Left cardiac atrium (tissue), 4 donors: ENCODE data around the gene LAMTOR1. TPM values are rescaled to one million over a fixed set of nuclear protein-coding genes. Genes with fewer than 3 reads are reported as not detected.
A peak's percentile ranks its signal among the peaks of the same experiment; 100 is the strongest.

Source experiments
- ATAC-seq, 2 donors: fragments of 200-7000 bp; cut with Tn5 transposase; one replicate each; pipeline ENCODE4 v1.9.1; 2020; ENCODE audit warnings: mild to moderate bottlenecking in 2 of 2, moderate library complexity in 2 of 2
- DNase-seq: peaks from one replicate; pipeline ENCODE4 v3.0.0-alpha.2; 2020
- intact Hi-C, 2 donors: fragments of 100-400 bp; cut with DNase I; formaldehyde crosslinking; loops; one replicate each; pipeline versions ENCODE4 v1.14.1 to v1.15.1; 2022 to 2023
- total RNA-seq, 2 donors: library from RNA; stranded (reverse); fragmentation: NEBNext Ultra II Directional; extraction: Animal tissue kit (Norgen Biotek cat#: 25700); gene quantifications; one replicate each; pipeline ENCODE4 v1.2.1, GENCODE V29; 2021
- donor health status: DM: no; HTN: yes; CAD: no.
- donor health status: DM: no; HTN: yes; CAD: no; lungs with severe emphysema.
- donor health status: DM: yes; HTN: yes; CAD: no.
- donor health status: Dilated cardiomyopathy.

Gene LAMTOR1
- total RNA-seq, 2 donors from 2014 or later: 76.4 to 88.0 TPM

DNA sequence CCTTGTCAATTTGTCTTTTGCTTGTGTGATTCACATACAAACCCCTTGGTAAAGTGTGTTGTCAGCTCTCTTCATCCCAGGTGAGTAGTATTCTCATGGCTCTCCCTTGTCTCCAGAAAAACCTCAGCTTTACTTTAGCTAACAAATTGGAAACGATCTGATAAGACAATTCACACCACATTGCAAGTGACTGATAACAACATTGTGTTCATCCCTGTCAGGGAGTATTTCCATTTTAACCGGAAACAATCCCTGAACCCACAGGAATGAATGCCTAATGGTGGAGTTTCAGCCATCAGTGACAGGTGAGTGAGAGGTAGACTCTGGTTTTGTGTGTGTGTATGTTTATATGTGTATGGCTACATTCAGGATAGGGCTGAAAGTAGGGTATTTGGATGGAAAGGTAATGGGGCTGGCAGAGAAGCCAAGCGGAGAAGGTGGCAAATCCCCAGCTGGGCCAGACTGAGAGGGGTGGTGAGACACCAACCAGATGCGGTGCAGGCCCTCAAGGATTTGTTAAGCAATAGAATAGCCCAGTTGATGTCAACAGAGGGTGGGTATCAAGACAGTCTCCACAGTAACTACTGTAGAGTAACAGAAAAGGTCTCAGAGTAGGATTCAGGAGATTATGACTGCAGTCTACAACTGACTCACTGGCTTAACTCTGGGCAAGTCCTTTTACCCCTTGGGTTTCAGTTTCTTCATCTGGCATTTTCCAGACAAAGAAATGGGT is 14.9 kb downstream of the LAMTOR1 start:
- intact Hi-C loops: loop anchor here in 1 of 2 donors (5.0 kb wide), 1 partner anchor 61 kb away; no protein-coding TSS in a partner anchor
- DNase-seq (no peak), ATAC-seq (no peak)

DNA sequence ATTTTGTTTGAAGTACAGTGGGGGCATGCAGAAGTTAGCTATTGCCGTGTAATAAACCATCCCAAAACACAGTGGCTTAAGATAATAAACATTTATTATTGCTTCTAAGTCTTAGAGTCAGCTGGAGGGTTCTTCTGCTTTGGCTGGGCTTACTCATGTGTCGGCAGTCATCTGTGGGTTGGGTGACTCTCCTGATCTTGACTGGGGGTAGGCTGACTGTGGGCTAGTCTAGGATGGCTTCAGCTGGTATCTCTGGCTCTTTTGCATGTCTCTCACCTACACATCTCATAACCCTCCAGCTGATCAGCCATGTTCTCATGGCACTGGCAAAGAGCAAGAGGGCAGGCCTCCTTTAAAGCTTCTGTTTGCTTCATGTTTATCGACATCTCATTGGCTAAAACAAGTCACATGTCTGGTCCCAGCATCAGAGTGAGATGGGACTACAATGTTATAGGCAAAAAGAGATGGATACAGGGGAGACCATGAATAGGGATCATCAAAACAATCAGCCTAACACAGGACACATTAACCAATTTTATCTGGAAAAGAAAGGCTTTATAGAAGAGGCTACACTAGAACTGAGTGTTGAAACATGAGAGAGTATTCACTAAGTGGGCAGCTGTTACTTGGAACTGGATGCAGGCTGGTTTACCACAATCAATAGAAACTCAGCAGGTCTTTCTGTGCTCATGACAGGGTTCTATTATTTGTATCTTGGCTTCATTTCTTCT is 17.3 kb downstream of the LAMTOR1 start:
- DNase-seq (no peak), ATAC-seq (no peak)
- intact Hi-C loops: loop anchor here in 1 of 2 donors (5.0 kb wide), 1 partner anchor 58 kb away; no protein-coding TSS in a partner anchor

DNA sequence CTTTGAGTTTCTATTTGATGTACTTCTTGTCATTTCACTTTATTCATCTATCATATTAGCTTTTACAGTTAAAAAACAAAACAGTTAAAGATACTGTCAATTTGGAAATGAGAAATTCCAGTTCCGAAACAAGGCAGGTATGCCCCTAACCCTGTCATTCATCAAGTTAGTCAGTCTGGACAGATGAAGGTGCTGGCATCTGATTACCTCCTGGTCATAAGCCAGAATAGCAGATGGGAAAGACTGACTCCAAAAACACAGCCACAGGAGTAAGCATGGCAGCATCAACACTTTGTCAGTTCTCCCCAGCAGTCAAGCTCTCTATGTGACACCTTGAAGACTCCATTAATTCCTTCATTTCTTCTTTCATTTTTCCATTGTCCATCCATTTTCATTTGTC is 18.1 kb downstream of the LAMTOR1 start:
- ATAC-seq: no peak
- intact Hi-C loops: loop anchor here in 1 of 2 donors (5.0 kb wide), 1 partner anchor 58 kb away; no protein-coding TSS in a partner anchor

DNA sequence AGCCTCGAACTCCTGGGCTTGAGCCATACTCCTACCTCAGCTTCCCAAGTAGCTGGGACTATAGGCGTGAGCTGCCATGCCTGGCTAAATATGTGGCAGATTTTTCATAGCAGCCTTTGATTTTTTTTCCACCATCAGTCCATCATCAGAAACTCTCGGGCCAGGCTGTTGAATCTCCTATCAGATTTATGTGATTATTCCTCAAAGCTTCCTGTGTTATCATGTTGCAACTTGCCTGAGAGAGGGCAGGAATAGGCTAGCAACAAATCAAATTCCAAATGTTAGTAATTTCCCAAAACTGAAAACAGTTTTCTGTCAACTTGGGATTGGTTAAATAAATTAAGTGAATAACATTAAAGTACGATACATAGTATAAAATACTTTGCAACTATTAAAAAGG is 19.0 kb downstream of the LAMTOR1 start:
- ATAC-seq: no peak
- DNase-seq: no peak
- intact Hi-C loops: no loop called here

More for the DNA sequence above, 18.1 kb downstream of the LAMTOR1 start:
- DNase-seq: no peak

DNA sequence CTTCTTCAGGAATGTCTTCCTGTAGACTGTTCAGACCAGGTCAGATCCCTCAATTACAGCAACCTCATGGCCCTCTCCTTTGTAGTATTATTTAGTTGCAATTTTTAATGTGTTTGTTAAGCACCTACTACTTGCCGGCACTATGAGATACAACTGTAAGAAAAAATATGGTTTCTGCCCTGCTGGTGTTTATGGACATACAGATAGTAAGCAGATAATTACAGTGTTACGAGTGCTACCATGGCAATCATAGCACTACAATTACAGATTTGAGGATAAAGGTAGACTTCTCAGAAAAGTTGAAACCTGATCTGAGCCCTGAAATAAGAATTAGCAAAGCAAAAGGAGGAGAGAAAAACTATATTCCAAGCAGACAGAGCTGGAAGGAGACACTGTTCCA is 19.7 kb downstream of the LAMTOR1 start:
- DNase-seq: no peak
- intact Hi-C loops: no loop called here
- no peak for ATAC-seq

DNA sequence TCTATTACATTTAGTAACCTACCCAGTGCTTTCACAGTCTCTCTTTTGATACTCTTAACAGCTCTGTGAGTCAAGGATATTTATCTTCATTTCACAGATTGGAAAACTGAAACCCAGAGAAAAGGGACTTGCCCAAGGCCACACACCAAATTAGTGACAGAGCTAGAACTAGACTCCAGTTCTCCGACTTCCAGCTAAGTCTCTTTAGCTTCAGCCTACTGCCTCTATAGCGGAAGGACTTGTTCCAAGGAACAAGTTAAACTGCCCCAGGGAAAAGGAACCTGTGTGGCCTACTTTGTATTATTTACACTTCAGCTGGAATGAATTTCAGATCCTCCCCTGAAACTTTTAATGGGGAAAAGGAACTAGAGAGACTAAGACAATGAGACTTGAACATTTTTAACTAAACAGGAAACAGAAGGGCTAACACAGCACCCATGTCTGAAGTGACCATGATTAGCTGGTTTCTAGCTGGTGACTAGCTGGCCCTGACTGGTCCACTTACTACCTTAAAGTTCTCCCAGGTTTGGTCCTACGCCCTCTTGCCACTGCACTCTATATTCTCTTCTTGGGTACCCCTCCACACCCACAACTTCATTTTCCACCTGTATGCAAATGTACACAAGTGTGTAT is 21.2 kb downstream of the LAMTOR1 start:
- intact Hi-C loops: no loop called here
- DNase-seq: no peak
- no peak for ATAC-seq

DNA sequence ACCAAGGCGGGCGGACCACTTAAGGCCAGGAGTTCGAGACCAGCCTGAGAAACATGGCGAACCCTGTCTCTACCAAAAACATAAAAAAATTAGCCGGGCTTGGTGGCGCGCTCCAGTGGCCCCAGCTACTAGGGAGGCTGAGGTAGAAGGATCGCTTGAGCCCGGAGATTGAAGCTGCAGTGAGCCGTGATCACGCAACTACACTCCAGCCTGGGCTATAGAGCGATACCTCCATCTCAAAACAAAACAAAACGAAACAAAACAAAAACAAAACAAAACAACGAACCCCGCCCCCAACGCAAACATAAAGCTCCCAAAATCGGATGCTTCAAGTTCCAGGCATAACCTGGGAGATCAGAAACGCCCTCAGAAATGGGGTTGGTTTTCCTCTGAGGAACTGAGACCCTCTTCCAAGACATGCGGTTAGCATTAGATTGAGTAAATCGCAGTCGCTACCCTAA is 21.9 kb downstream of the LAMTOR1 start:
- intact Hi-C loops: no loop called here
- DNase-seq (no peak), ATAC-seq (no peak)

DNA sequence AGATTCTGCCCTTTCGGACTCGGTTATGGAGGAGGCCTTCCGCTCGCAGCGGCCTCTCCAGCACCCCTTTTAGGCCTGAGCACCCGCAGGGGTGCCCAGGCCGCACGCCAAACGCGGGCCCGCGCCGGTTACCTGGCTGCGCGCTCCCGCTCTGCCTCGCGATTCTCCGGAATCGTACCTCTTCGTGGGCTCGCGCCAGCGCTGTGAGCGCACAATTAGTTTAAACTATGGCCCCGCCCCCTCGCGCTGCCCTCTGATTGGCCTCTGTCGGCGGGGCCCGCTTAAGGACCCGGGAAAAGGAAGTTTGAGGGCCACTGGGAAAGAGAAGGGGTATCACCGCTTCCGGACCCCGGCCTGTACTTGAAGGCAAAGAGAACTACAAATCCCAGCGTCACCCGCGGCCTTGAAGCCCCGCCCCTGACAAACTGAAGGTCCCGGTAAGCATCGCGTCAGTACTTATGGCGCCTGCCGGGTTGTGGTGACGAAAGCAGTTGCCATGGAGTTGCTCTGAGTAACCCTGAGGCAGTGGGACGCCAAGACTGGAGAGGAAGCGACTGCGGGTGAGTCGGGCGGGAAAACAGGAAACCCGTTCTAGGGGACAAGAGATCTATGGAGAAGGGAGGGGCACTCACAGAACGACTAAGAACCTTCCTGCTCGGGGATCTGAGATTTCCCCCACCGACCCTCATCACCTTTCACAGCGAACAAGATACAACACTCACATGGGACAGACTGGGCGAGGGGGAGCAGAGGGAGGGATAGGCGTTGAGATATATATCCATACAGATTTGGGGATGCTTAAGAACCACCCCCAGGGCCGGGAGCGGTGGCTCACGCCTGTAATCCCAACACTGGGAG is 22.5 kb downstream of the LAMTOR1 start, which contains the start of the genes LRRC51 and NUMA1:
TSS of gene LRRC51 (plus strand) at position 525 of the 858 bp plus-strand sequence. CDS start 8,234 bp downstream, outside the sequence.
TSS of gene NUMA1 (minus strand) at position 217 of the 858 bp plus-strand sequence. CDS start 44,599 bp downstream, outside the sequence.
- intact Hi-C loops: no loop called here
- DNase-seq: peak; percentile 100
- ATAC-seq: peak; percentile 97 to 98

DNA sequence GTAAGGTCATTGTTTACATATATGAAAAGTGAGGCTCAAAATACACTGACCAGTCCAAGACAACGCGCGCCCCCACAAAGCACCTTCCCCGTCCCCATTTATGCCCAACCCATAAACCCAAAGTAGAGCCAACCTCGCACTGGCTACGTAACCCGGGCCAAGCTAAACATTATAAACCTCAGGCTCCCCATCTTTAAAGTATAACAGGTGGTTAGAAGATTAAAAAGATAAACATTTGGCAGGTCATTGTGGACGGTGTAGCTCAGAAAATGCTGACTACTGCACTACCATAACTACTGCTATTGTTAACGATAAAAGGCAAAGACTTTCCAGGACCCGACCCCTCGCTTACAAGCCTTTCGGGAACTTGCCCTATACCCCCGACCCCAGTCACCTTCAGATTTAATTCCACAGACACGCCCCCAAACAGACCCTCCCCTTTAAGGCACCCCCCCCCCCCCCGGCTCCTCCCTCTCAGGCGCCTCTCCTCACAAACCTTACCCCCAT is 23.2 kb downstream of the LAMTOR1 start:
- peak; percentile 32 to 57 for ATAC-seq
- intact Hi-C loops: loop anchor here in 1 of 2 donors (5.0 kb wide), 1 partner anchor 38 kb away; no protein-coding TSS in a partner anchor
- no peak for DNase-seq

DNA sequence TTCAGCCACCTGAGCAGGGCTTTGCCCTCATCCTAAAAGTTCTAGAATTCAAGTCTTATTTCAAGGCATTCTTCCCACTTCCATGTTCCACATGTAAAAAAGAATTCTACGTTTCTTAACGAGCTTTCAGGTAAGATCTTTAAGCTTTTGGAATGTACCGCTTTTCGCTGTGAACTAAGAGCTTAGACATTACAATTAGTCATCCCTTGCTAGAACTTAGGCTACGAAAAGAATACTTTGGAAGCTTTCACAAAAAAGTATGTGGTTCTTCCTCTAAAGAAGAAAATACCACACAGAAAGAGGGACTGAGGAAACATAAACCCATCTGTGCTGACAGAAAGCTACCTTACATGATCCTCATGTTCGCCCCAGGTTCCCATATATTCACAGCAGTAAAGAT is 24.6 kb downstream of the LAMTOR1 start:
- intact Hi-C loops: loop anchor here in 1 of 2 donors (5.0 kb wide), 1 partner anchor 36 kb away; no protein-coding TSS in a partner anchor
- DNase-seq (no peak), ATAC-seq (no peak)

DNA sequence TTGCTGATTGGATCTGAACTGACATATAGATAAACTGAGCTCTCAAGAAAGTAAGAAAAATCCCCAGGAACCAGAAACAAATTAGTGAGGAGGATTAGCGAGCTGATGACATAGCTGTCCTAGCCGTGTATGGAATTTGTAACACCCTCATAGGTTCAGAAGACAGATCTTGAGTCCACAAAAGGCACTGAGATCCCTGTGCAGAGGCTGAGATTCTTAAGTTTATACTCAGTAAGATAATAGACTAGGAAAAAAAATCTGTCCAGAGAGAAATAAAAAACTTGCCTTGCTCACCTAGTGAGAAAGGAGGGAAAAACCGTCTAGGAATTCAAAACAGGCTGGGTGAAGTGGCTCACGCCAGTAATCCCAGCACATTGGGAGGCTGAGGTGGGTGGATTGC is 27.3 kb downstream of the LAMTOR1 start:
- DNase-seq (no peak), ATAC-seq (no peak)
- intact Hi-C loops: loop anchor here in 1 of 2 donors (5.0 kb wide), 1 partner anchor 33 kb away; no protein-coding TSS in a partner anchor

DNA sequence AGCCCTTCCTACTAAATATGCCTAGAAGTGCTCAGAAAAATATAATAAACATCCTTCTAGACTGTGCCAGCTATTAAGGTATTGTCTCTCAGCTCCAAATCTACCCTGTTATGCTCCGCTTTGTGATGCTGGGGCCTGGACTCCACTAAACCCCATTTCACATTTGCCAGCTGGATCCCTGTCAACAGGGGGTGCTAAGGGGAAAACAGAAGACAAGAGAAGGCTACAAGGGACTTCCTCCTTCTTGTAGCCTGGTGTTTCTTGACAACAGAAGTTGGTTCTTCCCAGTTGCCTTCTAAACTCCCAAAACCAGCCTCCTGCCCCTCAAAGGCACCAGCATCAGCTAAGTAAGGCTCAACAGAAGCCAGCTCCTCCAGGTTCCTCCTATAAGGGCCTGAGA is 28.0 kb downstream of the LAMTOR1 start:
- no peak for ATAC-seq
- intact Hi-C loops: loop anchor here in 1 of 2 donors (5.0 kb wide), 1 partner anchor 33 kb away; no protein-coding TSS in a partner anchor
- no peak for DNase-seq

DNA sequence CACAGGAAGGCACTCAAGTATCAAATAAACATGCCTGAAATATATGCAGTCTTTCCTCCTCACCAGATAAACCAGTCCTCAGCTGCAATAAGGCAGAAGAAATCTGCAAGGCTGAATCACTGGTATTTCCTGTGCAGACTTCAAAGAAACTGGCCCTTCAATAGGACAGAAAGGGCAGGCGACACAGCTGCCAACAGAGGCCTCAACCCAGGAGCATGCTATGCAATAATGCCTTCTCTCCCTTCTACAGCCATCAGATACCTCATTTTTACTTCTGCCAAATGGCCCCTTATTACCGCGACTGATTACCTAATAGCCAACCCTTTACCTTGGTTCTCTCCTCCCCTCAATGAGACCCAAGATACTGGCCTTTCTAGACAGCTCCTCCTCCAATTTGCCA is 30.7 kb downstream of the LAMTOR1 start:
- ATAC-seq (no peak), DNase-seq (no peak)
- intact Hi-C loops: no loop called here

DNA sequence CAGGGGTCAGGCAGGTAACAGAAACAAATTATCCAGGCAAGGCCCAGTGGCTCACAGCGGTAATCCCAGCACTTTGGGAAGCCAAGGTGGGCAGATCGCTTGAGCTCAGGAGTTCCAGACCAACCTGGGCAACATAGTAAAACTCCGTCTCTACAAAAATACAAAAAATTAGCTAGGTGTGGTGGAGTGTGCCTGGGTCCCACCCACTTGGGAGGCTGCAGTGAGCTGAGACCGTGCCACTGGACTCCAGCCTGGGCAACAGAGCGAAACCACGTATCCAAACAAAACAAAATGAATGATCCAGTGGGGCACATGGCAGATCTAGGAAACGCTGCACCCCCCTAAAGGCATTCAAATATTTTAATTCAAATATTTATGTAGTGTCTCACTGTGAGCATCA is 32.6 kb downstream of the LAMTOR1 start:
- intact Hi-C loops: no loop called here
- no peak for DNase-seq
- ATAC-seq: no peak

DNA sequence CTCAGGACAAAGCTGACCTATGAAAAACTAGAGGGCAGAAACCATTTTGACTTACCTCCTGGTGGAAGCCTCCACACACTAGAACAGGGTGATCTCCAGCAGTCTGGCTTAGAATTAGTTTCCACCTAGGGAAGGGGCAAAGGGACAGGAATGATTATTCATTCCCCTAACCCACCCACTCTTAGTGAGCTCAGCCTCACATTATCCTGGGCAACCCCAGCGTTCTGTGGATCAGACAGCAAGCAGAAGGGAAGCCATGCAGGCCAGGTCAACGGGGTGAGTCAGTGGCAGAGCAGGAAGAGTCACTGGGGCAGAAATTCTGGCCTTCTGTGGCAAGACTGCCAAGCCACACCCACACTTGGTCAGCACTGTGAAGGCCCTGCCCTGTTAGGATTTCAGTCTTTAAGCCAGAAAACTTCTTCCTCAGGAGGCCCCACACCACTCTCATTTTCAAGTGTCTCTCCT is 33.3 kb downstream of the LAMTOR1 start:
- DNase-seq (peak; percentile 89), ATAC-seq (peak; percentile 96 to 100)
- intact Hi-C loops: no loop called here

DNA sequence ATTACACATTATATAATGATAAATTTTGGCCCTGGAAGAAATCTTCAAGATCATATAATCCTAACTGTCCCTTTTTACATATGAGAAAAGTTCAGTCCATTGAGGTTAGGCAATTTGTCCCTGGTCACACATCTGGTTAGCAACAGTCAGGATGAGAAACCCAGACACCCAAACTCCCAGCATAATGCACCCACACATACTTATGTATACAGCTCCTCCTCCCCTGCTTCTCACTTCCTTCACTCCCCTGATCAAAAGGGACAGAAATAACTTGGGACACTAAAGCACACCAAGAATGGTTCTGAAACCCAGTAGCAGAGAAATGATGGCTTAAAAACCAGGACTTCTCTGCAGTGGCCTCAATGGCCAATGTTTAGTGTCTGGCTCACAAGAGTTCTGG is 33.9 kb downstream of the LAMTOR1 start:
- peak; percentile 13 to 21 for ATAC-seq
- no peak for DNase-seq
- intact Hi-C loops: no loop called here

DNA sequence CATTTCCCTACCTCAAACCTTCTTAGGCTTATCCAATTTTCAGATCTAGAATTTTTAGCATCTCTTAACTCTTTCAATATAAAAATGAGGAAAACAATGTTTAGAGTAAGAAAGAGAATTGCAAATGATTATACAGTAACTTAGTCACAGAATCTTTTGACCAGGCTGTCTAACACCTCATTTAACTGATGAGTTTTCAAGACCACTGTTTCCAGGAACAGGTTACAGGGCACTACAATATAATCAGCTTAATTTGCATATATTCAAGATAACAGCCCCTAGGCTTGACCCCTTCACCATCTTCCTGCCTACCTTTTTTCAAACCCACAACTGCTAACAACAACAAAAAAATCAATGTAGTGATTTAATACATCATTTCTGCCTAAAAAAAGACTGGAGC is 35.4 kb downstream of the LAMTOR1 start:
- DNase-seq (no peak), ATAC-seq (no peak)
- intact Hi-C loops: no loop called here

DNA sequence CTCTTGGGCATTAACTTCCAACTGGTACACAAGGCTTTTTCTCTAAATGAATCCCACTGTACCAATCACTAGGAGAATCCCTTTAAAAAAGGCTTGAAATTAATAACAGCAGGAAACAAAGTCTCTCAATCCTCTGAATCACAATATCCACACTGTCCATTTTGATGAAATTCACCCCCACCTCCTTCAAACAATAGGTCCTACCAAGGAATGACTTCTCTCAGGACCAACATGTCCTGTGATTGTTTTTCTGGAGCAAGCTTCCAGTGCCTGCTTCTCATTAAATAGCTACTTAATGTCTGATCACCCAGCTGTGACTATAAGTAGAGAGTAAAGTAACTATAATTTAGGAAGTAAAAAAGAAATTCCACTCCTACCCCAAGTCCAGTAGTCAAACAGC is 35.8 kb downstream of the LAMTOR1 start:
- no peak for ATAC-seq
- intact Hi-C loops: no loop called here
- no peak for DNase-seq
